GM23338 (cell line): ENCODE measurements around the gene SMPDL3A. TPM values are rescaled to one million over a fixed set of nuclear protein-coding genes. Genes with fewer than 3 reads are reported as not detected.

Experiments used
- ATAC-seq: fragments of 200-7000 bp; cut with Tn5 transposase; 3 replicates; pipeline ENCODE4 v1.9.1; 2020
- DNase-seq: peaks from one replicate; pipeline ENCODE4 v3.0.0-alpha.2; 2015; ENCODE audit warnings: low spot score
- H2AFZ ChIP-seq: fragments of 200-600 bp; sonication (generic); 2 replicates; pipeline ENCODE4 v1.8.0; 2016; ENCODE audit warnings: antibody characterized with exemption, mild to moderate bottlenecking, moderate library complexity
- H3F3A ChIP-seq: fragments of 200-600 bp; sonication (generic); replicated peaks from 2 replicates; pipeline ENCODE4 v1.8.0; 2017; ENCODE audit warnings: antibody characterized with exemption, mixed run types, low read depth
- H3K27ac ChIP-seq: fragments of 200-600 bp; sonication (generic); 2 replicates; pipeline ENCODE4 v1.6.1; 2016; ENCODE audit warnings: low read depth
- H3K27me3 ChIP-seq: fragments of 200-600 bp; sonication (generic); 2 replicates; pipeline ENCODE4 v1.8.0; 2016; ENCODE audit warnings: mild to moderate bottlenecking, mixed run types, moderate library complexity; ENCODE audit not compliant: insufficient read depth
- H3K36me3 ChIP-seq: fragments of 200-600 bp; sonication (generic); 2 replicates; pipeline ENCODE4 v1.8.0; 2016; ENCODE audit warnings: mild to moderate bottlenecking; ENCODE audit not compliant: insufficient read depth
- H3K4me1 ChIP-seq: fragments of 200-600 bp; sonication (generic); 2 replicates; pipeline ENCODE4 v1.8.0; 2016; ENCODE audit warnings: mild to moderate bottlenecking, moderate library complexity; ENCODE audit not compliant: insufficient read depth
- H3K4me2 ChIP-seq: fragments of 200-600 bp; sonication (generic); 2 replicates; pipeline ENCODE4 v1.7.1; 2017; ENCODE audit warnings: mixed run types
- H3K4me3 ChIP-seq: fragments of 200-600 bp; sonication (generic); 2 replicates; pipeline ENCODE4 v1.6.1; 2016; ENCODE audit warnings: mixed run types
- H3K79me2 ChIP-seq: fragments of 200-600 bp; sonication (generic); replicated peaks from 2 replicates; pipeline ENCODE4 v1.8.0; 2017; ENCODE audit warnings: mild to moderate bottlenecking; ENCODE audit not compliant: insufficient read depth
- H3K9me2 ChIP-seq: fragments of 200-600 bp; sonication (generic); 2 replicates; pipeline ENCODE4 v1.8.0; 2017; ENCODE audit not compliant: insufficient read depth
- H4K20me1 ChIP-seq: fragments of 200-600 bp; sonication (generic); replicated peaks from 2 replicates; pipeline ENCODE4 v1.8.0; 2017; ENCODE audit warnings: mild to moderate bottlenecking; ENCODE audit not compliant: insufficient read depth
- H3K27ac Mint-ChIP-seq: 2 replicates; pipeline ENCODE4 v1.8.0; 2020; ENCODE audit warnings: inconsistent platforms, mild to moderate bottlenecking, moderate library complexity, mixed read lengths
- H3K27me3 Mint-ChIP-seq: 3 replicates; pipeline ENCODE4 v1.8.0; 2022; ENCODE audit warnings: low read depth, mild to moderate bottlenecking, moderate library complexity, mixed read lengths, inconsistent platforms; ENCODE audit not compliant: insufficient read depth, poor library complexity
- H3K36me3 Mint-ChIP-seq: 3 replicates; pipeline ENCODE4 v1.8.0; 2021; ENCODE audit warnings: low read depth, mild to moderate bottlenecking, inconsistent platforms, moderate library complexity, mixed read lengths
- H3K4me1 Mint-ChIP-seq: 3 replicates; pipeline ENCODE4 v1.8.0; 2020; ENCODE audit warnings: mild to moderate bottlenecking, inconsistent platforms, mixed read lengths
- H3K4me3 Mint-ChIP-seq: 3 replicates; pipeline ENCODE4 v1.8.0; 2021; ENCODE audit warnings: moderate library complexity, mild to moderate bottlenecking, inconsistent platforms, mixed read lengths
- H3K9me3 Mint-ChIP-seq: 3 replicates; pipeline ENCODE4 v1.8.0; 2020; ENCODE audit warnings: moderate library complexity, mild to moderate bottlenecking, inconsistent platforms, mixed read lengths
- CREB1 ChIP-seq: fragments of 250-450 bp; sonication (Bioruptor Pico); IDR thresholded peaks from 2 replicates; pipeline ENCODE4 v1.5.0; 2020; ENCODE audit warnings: low read depth, mild to moderate bottlenecking, moderate library complexity
- JUNB ChIP-seq: IDR thresholded peaks from one replicate; pipeline ENCODE4 v1.6.1; 2016; ENCODE audit warnings: antibody characterized with exemption; ENCODE audit not compliant: unreplicated experiment
- POLR2AphosphoS5 ChIP-seq: IDR thresholded peaks from 2 replicates; pipeline ENCODE4 v1.6.1; 2016; ENCODE audit warnings: antibody characterized with exemption, low read depth
- ZNF114 ChIP-seq: fragments of 250-450 bp; sonication (Bioruptor Pico); IDR thresholded peaks from 2 replicates; pipeline ENCODE4 v1.5.0; 2020; ENCODE audit warnings: mild to moderate bottlenecking, moderate library complexity
- polyA plus RNA-seq: library from polyadenylated mRNA; unstranded; fragments of >200 nt; fragmentation: Nextera tagmentation; extraction: Ambion mirVana; gene quantifications from 2 replicates; pipeline ENCODE4 v1.2.1, GENCODE V29; 2016
- total RNA-seq: library from RNA; depleted of rRNA; stranded (reverse); fragments of >200 nt; shearing (Covaris generic); gene quantifications from 2 replicates; pipeline ENCODE4 v1.2.3, GENCODE V29; 2014
- TF ChIP-seq, protein P1 (sequence below), 2 experiments: fragments of 200-600 bp in 1 of 2; sonication (generic) in 1 of 2; conservative IDR thresholded peaks; 2 replicates each; pipeline versions ENCODE4 v1.5.1 to v1.6.1; 2016 to 2017; ENCODE audit warnings: antibody characterized with exemption in 2 of 2, low read depth in 2 of 2, mild to moderate bottlenecking in 2 of 2, moderate library complexity in 1 of 2
- TF ChIP-seq, protein P2 (sequence below): IDR thresholded peaks from 2 replicates; pipeline ENCODE4 v1.6.1; 2016; ENCODE audit warnings: antibody characterized with exemption
- TF ChIP-seq, protein P3 (sequence below): IDR thresholded peaks from one replicate; pipeline ENCODE4 v1.6.1; 2018; ENCODE audit warnings: antibody characterized with exemption; ENCODE audit not compliant: unreplicated experiment

Gene SMPDL3A
- total and polyA plus RNA-seq, 2 experiments from 2014 or later, result 3.5 to 6.3 TPM

DNA sequence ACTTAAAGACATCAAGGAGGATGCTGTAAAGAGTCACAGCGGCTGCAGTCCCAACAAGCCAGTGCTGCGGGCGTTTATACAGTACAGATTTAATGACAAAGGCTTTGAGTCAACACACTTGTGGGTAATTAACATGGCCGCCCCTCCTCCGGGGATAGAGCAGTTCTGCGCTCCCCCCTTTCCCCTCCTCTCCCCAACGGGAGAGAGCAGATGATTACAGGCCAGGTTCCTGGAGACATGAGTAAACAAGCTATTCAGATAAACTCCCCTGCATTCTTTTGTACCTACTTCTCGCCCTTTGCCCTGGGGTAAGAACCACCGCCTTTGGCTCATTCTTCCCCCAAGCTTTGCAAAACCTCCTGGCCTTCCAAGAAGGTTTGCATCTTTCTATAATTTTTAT, 33.2 kb upstream of the SMPDL3A start:
- peak; percentile 82 for DNase-seq
- peak; percentile 35; the same call in 1 of the 2 replicates for TF ChIP-seq POLR2AphosphoS5
- TF ChIP-seq, protein P1, sequence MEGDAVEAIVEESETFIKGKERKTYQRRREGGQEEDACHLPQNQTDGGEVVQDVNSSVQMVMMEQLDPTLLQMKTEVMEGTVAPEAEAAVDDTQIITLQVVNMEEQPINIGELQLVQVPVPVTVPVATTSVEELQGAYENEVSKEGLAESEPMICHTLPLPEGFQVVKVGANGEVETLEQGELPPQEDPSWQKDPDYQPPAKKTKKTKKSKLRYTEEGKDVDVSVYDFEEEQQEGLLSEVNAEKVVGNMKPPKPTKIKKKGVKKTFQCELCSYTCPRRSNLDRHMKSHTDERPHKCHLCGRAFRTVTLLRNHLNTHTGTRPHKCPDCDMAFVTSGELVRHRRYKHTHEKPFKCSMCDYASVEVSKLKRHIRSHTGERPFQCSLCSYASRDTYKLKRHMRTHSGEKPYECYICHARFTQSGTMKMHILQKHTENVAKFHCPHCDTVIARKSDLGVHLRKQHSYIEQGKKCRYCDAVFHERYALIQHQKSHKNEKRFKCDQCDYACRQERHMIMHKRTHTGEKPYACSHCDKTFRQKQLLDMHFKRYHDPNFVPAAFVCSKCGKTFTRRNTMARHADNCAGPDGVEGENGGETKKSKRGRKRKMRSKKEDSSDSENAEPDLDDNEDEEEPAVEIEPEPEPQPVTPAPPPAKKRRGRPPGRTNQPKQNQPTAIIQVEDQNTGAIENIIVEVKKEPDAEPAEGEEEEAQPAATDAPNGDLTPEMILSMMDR (conservative IDR thresholded peaks at IDR 0.05; ENCODE audit: low read depth in 2 of 2), result no peak
- peaks cover 91% of the 10 kb centered on the region for H3K27me3 ChIP-seq

DNA sequence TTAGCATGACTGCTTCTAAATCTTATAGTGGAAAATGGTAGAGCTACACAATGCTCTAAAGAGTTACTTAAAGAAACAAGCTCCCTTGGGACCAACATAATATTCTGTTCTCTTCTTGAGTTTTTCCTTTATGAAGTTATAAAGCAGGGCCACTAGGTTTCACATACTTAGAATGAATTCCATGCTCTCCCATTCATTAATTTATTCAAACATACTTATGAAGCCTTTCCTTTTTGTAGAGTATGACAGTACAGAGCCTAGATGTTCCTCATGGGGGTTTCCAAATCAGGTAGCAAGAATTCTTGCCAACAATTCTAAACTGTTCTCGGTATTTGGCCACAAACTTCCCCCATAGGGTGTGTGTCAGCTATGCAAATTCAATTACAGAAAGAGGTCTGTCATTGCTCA, 30.1 kb upstream of the SMPDL3A start:
- no peaks in the 10 kb centered on the region for H3K36me3 Mint-ChIP-seq
- H4K20me1 ChIP-seq, result peaks cover 9% of the 10 kb centered on the region
- ATAC-seq, result no peak

More for the DNA sequence above, 33.2 kb upstream of the SMPDL3A start:
- Mint-ChIP-seq H3K9me3 (no peaks in the 10 kb centered on the region; the same call in 1 of the 3 replicates), H3K27ac (no peak overlapping the region), H3K36me3 (no peaks in the 10 kb centered on the region), H3K4me3 (no peak overlapping the region), H3K27me3 (peaks cover 18% of the 10 kb centered on the region), H3K4me1 (peaks cover 24% of the 10 kb centered on the region)
- Histone ChIP-seq H3F3A (no peaks in the 10 kb centered on the region; the same call in 1 of the 2 replicates), H3K27ac (no peak overlapping the region), H2AFZ (no peak overlapping the region), H3K4me3 (no peak overlapping the region), H3K36me3 (no peaks in the 10 kb centered on the region), H3K4me1 (peaks cover 34% of the 10 kb centered on the region), H3K79me2 (no peaks in the 10 kb centered on the region), H3K4me2 (peak overlapping the region; percentile 70; the same call in 1 of the 2 replicates), H3K9me2 (no peaks in the 10 kb centered on the region), H4K20me1 (peaks cover 9% of the 10 kb centered on the region; the same call in 1 of the 2 replicates)
- peak; percentile 94 for ATAC-seq

DNA sequence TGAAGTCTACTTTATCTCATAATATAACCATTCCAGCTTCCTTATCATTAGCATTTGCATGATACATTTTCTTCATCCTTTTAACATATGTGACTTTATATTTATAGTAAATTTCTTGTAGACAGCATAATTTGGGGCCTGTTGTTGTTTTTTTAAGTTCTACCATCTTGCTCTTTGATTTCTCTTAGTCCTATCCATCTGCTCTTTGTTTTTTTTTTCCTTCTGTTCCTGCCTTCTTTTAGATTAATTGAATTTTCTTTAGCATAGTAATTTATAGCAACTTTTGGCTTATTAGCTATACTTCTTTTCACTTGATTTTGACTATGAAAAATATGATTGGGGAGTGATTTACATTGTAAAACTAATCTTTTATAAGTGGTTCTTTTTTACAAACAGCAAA, 28.7 kb upstream of the SMPDL3A start:
- Histone ChIP-seq H3K36me3 (no peaks in the 10 kb centered on the region), H2AFZ (no peak overlapping the region), H3K4me1 (peaks cover 8% of the 10 kb centered on the region; the same call in 1 of the 2 replicates), H3K79me2 (no peaks in the 10 kb centered on the region), H3K27me3 (peaks cover 59% of the 10 kb centered on the region), H4K20me1 (peaks cover 9% of the 10 kb centered on the region), H3K4me3 (no peak overlapping the region), H3K9me2 (no peaks in the 10 kb centered on the region), H3K27ac (no peak overlapping the region), H3F3A (no peaks in the 10 kb centered on the region; the same call in 1 of the 2 replicates), H3K4me2 (no peak overlapping the region)
- Mint-ChIP-seq H3K9me3 (no peaks in the 10 kb centered on the region; the same call in 2 of the 3 replicates), H3K36me3 (no peaks in the 10 kb centered on the region), H3K4me3 (no peak overlapping the region), H3K4me1 (no peaks in the 10 kb centered on the region; the same call in 2 of the 3 replicates), H3K27ac (no peak overlapping the region), H3K27me3 (peaks cover 8% of the 10 kb centered on the region)
- no peak for ATAC-seq
- TF ChIP-seq POLR2AphosphoS5, result no peak
- no peak for TF ChIP-seq ZNF114
- TF ChIP-seq, protein P2, sequence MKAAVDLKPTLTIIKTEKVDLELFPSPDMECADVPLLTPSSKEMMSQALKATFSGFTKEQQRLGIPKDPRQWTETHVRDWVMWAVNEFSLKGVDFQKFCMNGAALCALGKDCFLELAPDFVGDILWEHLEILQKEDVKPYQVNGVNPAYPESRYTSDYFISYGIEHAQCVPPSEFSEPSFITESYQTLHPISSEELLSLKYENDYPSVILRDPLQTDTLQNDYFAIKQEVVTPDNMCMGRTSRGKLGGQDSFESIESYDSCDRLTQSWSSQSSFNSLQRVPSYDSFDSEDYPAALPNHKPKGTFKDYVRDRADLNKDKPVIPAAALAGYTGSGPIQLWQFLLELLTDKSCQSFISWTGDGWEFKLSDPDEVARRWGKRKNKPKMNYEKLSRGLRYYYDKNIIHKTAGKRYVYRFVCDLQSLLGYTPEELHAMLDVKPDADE, result no peak
- TF ChIP-seq, protein P3, sequence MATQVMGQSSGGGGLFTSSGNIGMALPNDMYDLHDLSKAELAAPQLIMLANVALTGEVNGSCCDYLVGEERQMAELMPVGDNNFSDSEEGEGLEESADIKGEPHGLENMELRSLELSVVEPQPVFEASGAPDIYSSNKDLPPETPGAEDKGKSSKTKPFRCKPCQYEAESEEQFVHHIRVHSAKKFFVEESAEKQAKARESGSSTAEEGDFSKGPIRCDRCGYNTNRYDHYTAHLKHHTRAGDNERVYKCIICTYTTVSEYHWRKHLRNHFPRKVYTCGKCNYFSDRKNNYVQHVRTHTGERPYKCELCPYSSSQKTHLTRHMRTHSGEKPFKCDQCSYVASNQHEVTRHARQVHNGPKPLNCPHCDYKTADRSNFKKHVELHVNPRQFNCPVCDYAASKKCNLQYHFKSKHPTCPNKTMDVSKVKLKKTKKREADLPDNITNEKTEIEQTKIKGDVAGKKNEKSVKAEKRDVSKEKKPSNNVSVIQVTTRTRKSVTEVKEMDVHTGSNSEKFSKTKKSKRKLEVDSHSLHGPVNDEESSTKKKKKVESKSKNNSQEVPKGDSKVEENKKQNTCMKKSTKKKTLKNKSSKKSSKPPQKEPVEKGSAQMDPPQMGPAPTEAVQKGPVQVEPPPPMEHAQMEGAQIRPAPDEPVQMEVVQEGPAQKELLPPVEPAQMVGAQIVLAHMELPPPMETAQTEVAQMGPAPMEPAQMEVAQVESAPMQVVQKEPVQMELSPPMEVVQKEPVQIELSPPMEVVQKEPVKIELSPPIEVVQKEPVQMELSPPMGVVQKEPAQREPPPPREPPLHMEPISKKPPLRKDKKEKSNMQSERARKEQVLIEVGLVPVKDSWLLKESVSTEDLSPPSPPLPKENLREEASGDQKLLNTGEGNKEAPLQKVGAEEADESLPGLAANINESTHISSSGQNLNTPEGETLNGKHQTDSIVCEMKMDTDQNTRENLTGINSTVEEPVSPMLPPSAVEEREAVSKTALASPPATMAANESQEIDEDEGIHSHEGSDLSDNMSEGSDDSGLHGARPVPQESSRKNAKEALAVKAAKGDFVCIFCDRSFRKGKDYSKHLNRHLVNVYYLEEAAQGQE, result no peak
- TF ChIP-seq JUNB, result no peak
- no peak for DNase-seq

More for the DNA sequence above, 30.1 kb upstream of the SMPDL3A start:
- Histone ChIP-seq H3K4me2 (no peak overlapping the region), H3F3A (no peaks in the 10 kb centered on the region; the same call in 1 of the 2 replicates), H2AFZ (no peak overlapping the region), H3K36me3 (no peaks in the 10 kb centered on the region), H3K4me3 (no peak overlapping the region), H3K4me1 (peaks cover 12% of the 10 kb centered on the region; the same call in 1 of the 2 replicates), H3K9me2 (no peaks in the 10 kb centered on the region), H3K27ac (no peak overlapping the region), H3K27me3 (peaks cover 73% of the 10 kb centered on the region), H3K79me2 (no peaks in the 10 kb centered on the region)
- no peak overlapping the region for H3K4me3 Mint-ChIP-seq
- H3K27ac Mint-ChIP-seq, result no peak overlapping the region
- H3K4me1 Mint-ChIP-seq, result peaks cover 5% of the 10 kb centered on the region
- no peaks in the 10 kb centered on the region; the same call in 1 of the 3 replicates for H3K9me3 Mint-ChIP-seq
- no peak for DNase-seq
- H3K27me3 Mint-ChIP-seq, result peaks cover 12% of the 10 kb centered on the region
- TF ChIP-seq JUNB, result no peak
- TF ChIP-seq CREB1 (CRISPR knock-in tag), result no peak
- TF ChIP-seq, protein P1 (conservative IDR thresholded peaks at IDR 0.05; ENCODE audit: low read depth in 2 of 2), result no peak
